SKM-1 (cell line): ENCODE measurements around the gene NKIRAS1.
"Not testable (repeated sequence)": the region's sequence is repeated elsewhere in the genome, so short reads cannot be mapped to it uniquely, and the experiment has no call there.

Experiments used
- DNase-seq: peaks from one replicate; lab custom pipeline; 2025; ENCODE audit not compliant: unreplicated experiment; lab: John Stamatoyannopoulos, UW

The NKIRAS1 gene

GRCh38 chr3:23941440-23941839 is 24.6 kb upstream of the NKIRAS1 start:
- no peak for DNase-seq

- DNase-seq = no peak
These were observed 24.0 kb upstream of the NKIRAS1 start for GRCh38 chr3:23940775-23941174.

GRCh38 chr3:23938688-23939087 is 21.9 kb upstream of the NKIRAS1 start:
- no peak for DNase-seq

- no peak for DNase-seq
These were observed 20.5 kb upstream of the NKIRAS1 start for GRCh38 chr3:23937296-23937695.

- no peak for DNase-seq
These were observed 17.5 kb upstream of the NKIRAS1 start for GRCh38 chr3:23934253-23934652.

- no peak for DNase-seq
These were observed 15.8 kb upstream of the NKIRAS1 start for GRCh38 chr3:23932571-23932970.

- DNase-seq = no peak
These were observed 14.8 kb upstream of the NKIRAS1 start for GRCh38 chr3:23931597-23931996.

- no peak for DNase-seq
These were observed 11.7 kb upstream of the NKIRAS1 start for GRCh38 chr3:23928524-23928923.

GRCh38 chr3:23926736-23927135 is 9.9 kb upstream of the NKIRAS1 start:
- no peak for DNase-seq

- DNase-seq = no peak
These were observed 9.5 kb upstream of the NKIRAS1 start for GRCh38 chr3:23926246-23926645.

- DNase-seq = no peak
These were observed 7.0 kb upstream of the NKIRAS1 start for GRCh38 chr3:23923786-23924185.

GRCh38 chr3:23921052-23921511 is 4.3 kb upstream of the NKIRAS1 start:
- no peak for DNase-seq

GRCh38 chr3:23920151-23920655 is 3.4 kb upstream of the NKIRAS1 start:
- DNase-seq = no peak

GRCh38 chr3:23919628-23920027 is 2.8 kb upstream of the NKIRAS1 start:
- no peak for DNase-seq

- DNase-seq = not testable (repeated sequence)
These were observed 1.5 kb upstream of the NKIRAS1 start for GRCh38 chr3:23918331-23918730.

- DNase-seq = not testable (repeated sequence)
These were observed 1.0 kb upstream of the NKIRAS1 start for GRCh38 chr3:23917679-23918303.

GRCh38 chr3:23916152-23916885 is 471 bp downstream of the NKIRAS1 start:
- DNase-seq = no peak

- no peak for DNase-seq
These were observed 1.2 kb downstream of the NKIRAS1 start for GRCh38 chr3:23915537-23916108.

GRCh38 chr3:23913873-23914743 is 2.7 kb downstream of the NKIRAS1 start:
- DNase-seq = no peak

- DNase-seq = no peak
These were observed 3.6 kb downstream of the NKIRAS1 start for GRCh38 chr3:23913182-23913581.

- DNase-seq = not testable (repeated sequence)
These were observed 4.5 kb downstream of the NKIRAS1 start for GRCh38 chr3:23912335-23912734.
